PC-3 (cell line): ENCODE results near the gene FRMPD4.

Experiments used
- EZH2 ChIP-seq: fragments of 300-600 bp; sonication (generic); IDR thresholded peaks from one replicate; pipeline ENCODE4 v1.6.1; 2017; ENCODE audit warnings: antibody characterized with exemption, mild to moderate bottlenecking, low read length; ENCODE audit not compliant: unreplicated experiment
- EZH2phosphoT487 ChIP-seq: fragments of 300-600 bp; sonication (generic); IDR thresholded peaks from 2 replicates; pipeline ENCODE4 v1.6.1; 2018; ENCODE audit warnings: mild to moderate bottlenecking, antibody characterized with exemption, low read length, borderline replicate concordance
- TF ChIP-seq, protein P1 (sequence below): fragments of 300-600 bp; sonication (generic); conservative IDR thresholded peaks from 2 replicates; pipeline ENCODE4 v1.5.1; 2017; ENCODE audit warnings: antibody characterized with exemption, low read depth, mild to moderate bottlenecking, low read length

DNA sequence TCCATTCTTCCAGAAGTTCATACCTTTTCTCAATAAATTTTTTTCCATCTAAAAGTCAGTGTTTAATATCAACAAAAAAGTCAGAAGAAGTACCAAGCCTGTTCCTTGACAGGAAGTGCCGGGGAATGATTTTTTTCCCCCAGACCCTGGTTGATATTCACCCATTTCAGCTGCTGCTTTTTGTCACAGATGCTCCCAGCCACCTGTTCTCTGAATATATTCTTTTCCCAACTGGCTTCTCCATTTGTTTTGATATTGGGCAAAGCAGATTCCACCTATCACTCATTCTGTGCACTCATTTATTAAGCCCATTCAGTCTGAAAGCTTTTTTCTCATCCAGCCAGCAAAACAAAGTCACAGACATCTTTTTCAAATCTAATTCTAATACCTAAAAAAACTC is 139.9 kb downstream of the FRMPD4 start:
- TF ChIP-seq, protein P1, sequence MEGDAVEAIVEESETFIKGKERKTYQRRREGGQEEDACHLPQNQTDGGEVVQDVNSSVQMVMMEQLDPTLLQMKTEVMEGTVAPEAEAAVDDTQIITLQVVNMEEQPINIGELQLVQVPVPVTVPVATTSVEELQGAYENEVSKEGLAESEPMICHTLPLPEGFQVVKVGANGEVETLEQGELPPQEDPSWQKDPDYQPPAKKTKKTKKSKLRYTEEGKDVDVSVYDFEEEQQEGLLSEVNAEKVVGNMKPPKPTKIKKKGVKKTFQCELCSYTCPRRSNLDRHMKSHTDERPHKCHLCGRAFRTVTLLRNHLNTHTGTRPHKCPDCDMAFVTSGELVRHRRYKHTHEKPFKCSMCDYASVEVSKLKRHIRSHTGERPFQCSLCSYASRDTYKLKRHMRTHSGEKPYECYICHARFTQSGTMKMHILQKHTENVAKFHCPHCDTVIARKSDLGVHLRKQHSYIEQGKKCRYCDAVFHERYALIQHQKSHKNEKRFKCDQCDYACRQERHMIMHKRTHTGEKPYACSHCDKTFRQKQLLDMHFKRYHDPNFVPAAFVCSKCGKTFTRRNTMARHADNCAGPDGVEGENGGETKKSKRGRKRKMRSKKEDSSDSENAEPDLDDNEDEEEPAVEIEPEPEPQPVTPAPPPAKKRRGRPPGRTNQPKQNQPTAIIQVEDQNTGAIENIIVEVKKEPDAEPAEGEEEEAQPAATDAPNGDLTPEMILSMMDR: no peak
- TF ChIP-seq EZH2phosphoT487 (no peak), EZH2 (no peak)
